HG03108 (cell line): ENCODE results near the gene CDK5R1.

Source experiments
- ATAC-seq: cut with Tn5 transposase; IDR thresholded peaks from one replicate; pipeline ENCODE4 v1.9.1; 2021; ENCODE audit warnings: moderate library complexity; ENCODE audit not compliant: unreplicated experiment

The CDK5R1 gene

GRCh38 chr17:32470405-32471167 is 16.2 kb upstream of the CDK5R1 start:
- ATAC-seq = no peak

GRCh38 chr17:32471652-32472051 is 15.1 kb upstream of the CDK5R1 start:
- no peak for ATAC-seq

GRCh38 chr17:32475258-32475657 is 11.5 kb upstream of the CDK5R1 start:
- ATAC-seq = no peak

GRCh38 chr17:32477220-32477619 is 9.6 kb upstream of the CDK5R1 start:
- no peak for ATAC-seq

GRCh38 chr17:32479074-32479617 is 7.6 kb upstream of the CDK5R1 start:
- no peak for ATAC-seq

GRCh38 chr17:32481193-32481592 is 5.6 kb upstream of the CDK5R1 start:
- ATAC-seq = no peak

- no peak for ATAC-seq
These were observed 4.0 kb upstream of the CDK5R1 start for GRCh38 chr17:32482568-32483320.

- ATAC-seq = no peak
These were observed 3.3 kb upstream of the CDK5R1 start for GRCh38 chr17:32483451-32484019.

GRCh38 chr17:32484041-32484461 is 2.7 kb upstream of the CDK5R1 start:
- no peak for ATAC-seq

GRCh38 chr17:32484628-32485027 is 2.2 kb upstream of the CDK5R1 start:
- ATAC-seq = no peak

- no peak for ATAC-seq
These were observed 1.3 kb upstream of the CDK5R1 start for GRCh38 chr17:32485261-32486110.

GRCh38 chr17:32486111-32486700 is 587 bp upstream of the CDK5R1 start:
- ATAC-seq = peak; percentile 36

- ATAC-seq = peak; percentile 22
These were observed 832 bp downstream of the CDK5R1 start for GRCh38 chr17:32487473-32488176.

GRCh38 chr17:32488177-32488542 is 1.4 kb downstream of the CDK5R1 start:
- ATAC-seq = no peak

GRCh38 chr17:32488604-32489180 is 1.9 kb downstream of the CDK5R1 start:
- ATAC-seq = no peak

GRCh38 chr17:32489320-32490100 is 2.7 kb downstream of the CDK5R1 start:
- no peak for ATAC-seq

GRCh38 chr17:32490101-32490482 is 3.3 kb downstream of the CDK5R1 start:
- ATAC-seq = no peak

GRCh38 chr17:32491371-32492263 is 4.8 kb downstream of the CDK5R1 start:
- no peak for ATAC-seq
